Measurements from ENCODE around the gene OST4.
"Not testable (repeated sequence)": the region's sequence is repeated elsewhere in the genome, so short reads cannot be mapped to it uniquely, and the experiment has no call there.

The OST4 gene

GRCh38 chr2:27071277-27071989 is at the start of gene OST4:
Gene OST4 (minus strand): TSS chr2:27071654.
- DNase-seq (ENCODE audit: low read depth) = peak; percentile 80

GRCh38 chr2:27119330-27119670 is 47.8 kb upstream of the OST4 start:
- not testable (repeated sequence) for DNase-seq (ENCODE audit: low read depth)

- no peak for DNase-seq (ENCODE audit: low read depth)
These were observed 47.3 kb upstream of the OST4 start, which contains the start of gene CGREF1 for GRCh38 chr2:27118525-27119329. Gene CGREF1 (minus strand): TSS chr2:27119128. CDS start chr2:27104366, 14,762 bp downstream.

GRCh38 chr2:27117995-27118524 is 46.6 kb upstream of the OST4 start:
- no peak for DNase-seq (ENCODE audit: low read depth)

GRCh38 chr2:27115519-27115918 is 44.1 kb upstream of the OST4 start:
- DNase-seq (ENCODE audit: low read depth) = no peak

- not testable (repeated sequence) for DNase-seq (ENCODE audit: low read depth)
These were observed 40.1 kb upstream of the OST4 start for GRCh38 chr2:27111392-27112078.

GRCh38 chr2:27110603-27111352 is 39.3 kb upstream of the OST4 start:
- not testable (repeated sequence) for DNase-seq (ENCODE audit: low read depth)

- no peak for DNase-seq (ENCODE audit: low read depth)
These were observed 37.6 kb upstream of the OST4 start for GRCh38 chr2:27109083-27109482.

GRCh38 chr2:27108221-27108620 is 36.8 kb upstream of the OST4 start:
- no peak for DNase-seq (ENCODE audit: low read depth)

- no peak for DNase-seq (ENCODE audit: low read depth)
These were observed 34.5 kb upstream of the OST4 start for GRCh38 chr2:27105981-27106380.

GRCh38 chr2:27102329-27102728 is 30.9 kb upstream of the OST4 start:
- no peak for DNase-seq (ENCODE audit: low read depth)

GRCh38 chr2:27100036-27100435 is 28.6 kb upstream of the OST4 start:
- DNase-seq (ENCODE audit: low read depth) = no peak

GRCh38 chr2:27099334-27099955 is 28.0 kb upstream of the OST4 start:
- no peak for DNase-seq (ENCODE audit: low read depth)

- DNase-seq (ENCODE audit: low read depth) = no peak
These were observed 25.9 kb upstream of the OST4 start for GRCh38 chr2:27097341-27097740.

- DNase-seq (ENCODE audit: low read depth) = no peak
These were observed 25.4 kb upstream of the OST4 start for GRCh38 chr2:27096748-27097297.

- DNase-seq (ENCODE audit: low read depth) = no peak
These were observed 24.5 kb upstream of the OST4 start for GRCh38 chr2:27095745-27096651.

GRCh38 chr2:27095427-27095744 is 23.9 kb upstream of the OST4 start:
- DNase-seq (ENCODE audit: low read depth) = no peak

- no peak for DNase-seq (ENCODE audit: low read depth)
These were observed 23.0 kb upstream of the OST4 start for GRCh38 chr2:27094353-27094984.
